OCI-LY7 (cell line): Measurements from ENCODE around the gene SHOC2.

Source experiments
- CTCF ChIP-seq: fragments of 200-600 bp; sonication (generic); conservative IDR thresholded peaks from 2 replicates; pipeline ENCODE4 v1.5.1; 2014; ENCODE audit warnings: mild to moderate bottlenecking, antibody characterized with exemption, low read length, moderate library complexity, mixed read lengths
- EZH2phosphoT487 ChIP-seq: fragments of 200-600 bp; sonication (generic); IDR thresholded peaks from 2 replicates; pipeline ENCODE4 v1.6.1; 2018; ENCODE audit warnings: low read depth, borderline replicate concordance, mild to moderate bottlenecking, mixed run types, antibody characterized with exemption, low read length, moderate library complexity, mixed read lengths

GRCh38 chr10:110880012-110880411 is 39.4 kb upstream of the SHOC2 start:
- TF ChIP-seq CTCF (no peak), EZH2phosphoT487 (no peak)
